ENCODE data around the gene TCEAL4. TPM values are rescaled to one million over a fixed set of nuclear protein-coding genes. Genes with fewer than 3 reads are reported as not detected.

The TCEAL4 gene
- total and polyA plus RNA-seq, 4 donors = 6.3 to 50.5 (median 36.7) TPM

- Histone ChIP-seq H3K36me3 (ENCODE audit: control insufficient read depth in 4 of 4, insufficient read depth in 3 of 4, low read depth in 1 of 4, low read length in 3 of 4) (no peaks in the 10 kb centered on the region), H3K27ac (ENCODE audit: low read depth in 1 of 2, low read length in 2 of 2) (peak overlapping the region in 1 of 2 donors; percentile 72), H3K4me1 (ENCODE audit: control insufficient read depth in 4 of 4, insufficient read depth in 4 of 4, low read length in 3 of 4) (peaks cover 4 to 14% (median 11%) of the 10 kb centered on the region in 4 donors), H3K27me3 (ENCODE audit: control insufficient read depth in 4 of 4, insufficient read depth in 4 of 4, low read length in 3 of 4) (no peaks in the 10 kb centered on the region), H3K4me3 (ENCODE audit: low read depth in 1 of 3, low read length in 3 of 3) (no peak overlapping the region), H3K9me3 (ENCODE audit: control insufficient read depth in 4 of 4, low read length in 3 of 4) (peaks cover 0 to 3% (median 0%) of the 10 kb centered on the region in 4 donors), H3K9ac (ENCODE audit: low read depth in 1 of 2, low read length in 2 of 2) (no peak overlapping the region)
- no peak for TF ChIP-seq MAX (IDR thresholded peaks at IDR 0.05)
- TF ChIP-seq YY1 (IDR thresholded peaks at IDR 0.05) = no peak
- WGBS = 84% methylated on average over 3 of the region's 3 CpGs
- no peak for DNase-seq (ENCODE audit: low spot score)
Observed at GRCh38 chrX:103549916-103550315, 35.4 kb upstream of the TCEAL4 start.

- Histone ChIP-seq H3K36me3 (ENCODE audit: control insufficient read depth in 4 of 4, insufficient read depth in 3 of 4, low read depth in 1 of 4, low read length in 3 of 4) (no peaks in the 10 kb centered on the region), H3K27me3 (ENCODE audit: control insufficient read depth in 4 of 4, insufficient read depth in 4 of 4, low read length in 3 of 4) (no peaks in the 10 kb centered on the region), H3K4me3 (ENCODE audit: low read depth in 1 of 3, low read length in 3 of 3) (no peak overlapping the region), H3K4me1 (ENCODE audit: control insufficient read depth in 4 of 4, insufficient read depth in 4 of 4, low read length in 3 of 4) (peaks cover 4 to 14% (median 11%) of the 10 kb centered on the region in 4 donors), H3K9ac (ENCODE audit: low read depth in 1 of 2, low read length in 2 of 2) (no peak overlapping the region), H3K27ac (ENCODE audit: low read depth in 1 of 2, low read length in 2 of 2) (peak overlapping the region; percentile 67 to 72), H3K9me3 (ENCODE audit: control insufficient read depth in 4 of 4, low read length in 3 of 4) (peaks cover 0 to 3% (median 0%) of the 10 kb centered on the region in 4 donors)
- WGBS = 31% methylated on average over 3 of the region's 3 CpGs
- no peak for TF ChIP-seq MAX (IDR thresholded peaks at IDR 0.05)
- TF ChIP-seq YY1 (IDR thresholded peaks at IDR 0.05) = no peak
- peak in 1 of 2 donors; percentile 11 for TF ChIP-seq EGR1 (IDR thresholded peaks at IDR 0.05; ENCODE audit: low read depth in 2 of 2)
- no peak for TF ChIP-seq RXRA (IDR thresholded peaks at IDR 0.05)
- TF ChIP-seq ZBTB33 (IDR thresholded peaks at IDR 0.05) = no peak
- TF ChIP-seq HNF4A (conservative IDR thresholded peaks at IDR 0.05) = peak; percentile 51 to 59
- DNase-seq (ENCODE audit: low spot score) = no peak
Observed at GRCh38 chrX:103550415-103551051, 34.8 kb upstream of the TCEAL4 start.

GRCh38 chrX:103552236-103552635 is 33.1 kb upstream of the TCEAL4 start:
- no peak for DNase-seq (ENCODE audit: low spot score)
- no peaks in the 10 kb centered on the region for H3K27me3 ChIP-seq (ENCODE audit: control insufficient read depth in 4 of 4, insufficient read depth in 4 of 4, low read length in 3 of 4)
- peak overlapping the region in 1 of 2 donors; percentile 61 for H3K27ac ChIP-seq (ENCODE audit: low read depth in 1 of 2, low read length in 2 of 2)
- H3K4me3 ChIP-seq (ENCODE audit: low read depth in 1 of 3, low read length in 3 of 3) = no peak overlapping the region
- peaks cover 4 to 14% (median 11%) of the 10 kb centered on the region in 4 donors for H3K4me1 ChIP-seq (ENCODE audit: control insufficient read depth in 4 of 4, insufficient read depth in 4 of 4, low read length in 3 of 4)
- 32% methylated on average over 1 of the region's 1 CpG for WGBS
- no peak overlapping the region for H3K9ac ChIP-seq (ENCODE audit: low read depth in 1 of 2, low read length in 2 of 2)
- H3K36me3 ChIP-seq (ENCODE audit: control insufficient read depth in 4 of 4, insufficient read depth in 3 of 4, low read depth in 1 of 4, low read length in 3 of 4) = no peaks in the 10 kb centered on the region
- no peaks in the 10 kb centered on the region for H3K9me3 ChIP-seq (ENCODE audit: control insufficient read depth in 4 of 4, low read length in 3 of 4)
- TF ChIP-seq SP1 (IDR thresholded peaks at IDR 0.05) = no peak
- no peak for TF ChIP-seq FOXA2 (IDR thresholded peaks at IDR 0.05)
- no peak for TF ChIP-seq GABPA (IDR thresholded peaks at IDR 0.05 in 1 of 2, conservative IDR thresholded peaks at IDR 0.05 in 1 of 2)
- no peak for TF ChIP-seq ZBTB33 (IDR thresholded peaks at IDR 0.05)
- TF ChIP-seq CTCF (IDR thresholded peaks at IDR 0.05; ENCODE audit: low read depth, low read length, missing input control) = no peak
- peak in 1 of 2 donors; percentile 28 for TF ChIP-seq JUND (IDR thresholded peaks at IDR 0.05)
- no peak for TF ChIP-seq REST (IDR thresholded peaks at IDR 0.05)
- TF ChIP-seq HNF4G (IDR thresholded peaks at IDR 0.05) = peak; percentile 91
- no peak for TF ChIP-seq RAD21 (IDR thresholded peaks at IDR 0.05)
- peak; percentile 85 to 89 for TF ChIP-seq HNF4A (conservative IDR thresholded peaks at IDR 0.05)
- peak; percentile 35 for TF ChIP-seq NR2F2 (IDR thresholded peaks at IDR 0.05)
- no peak for TF ChIP-seq FOXA1 (IDR thresholded peaks at IDR 0.05)
- no peak for TF ChIP-seq EGR1 (IDR thresholded peaks at IDR 0.05; ENCODE audit: low read depth in 2 of 2)
- peak; percentile 15 for TF ChIP-seq ATF3 (IDR thresholded peaks at IDR 0.05)

Data from liver (tissue), 9 donors.